Activated B cell treated with CpG ODN at 0.5 μM for 24 hours (primary cell): ENCODE results near the gene CTBP2. TPM values are rescaled to one million over a fixed set of nuclear protein-coding genes. Genes with fewer than 3 reads are reported as not detected.

Experiments
- ATAC-seq: fragments of 200-7000 bp; cut with Tn5 transposase; one replicate; pipeline ENCODE4 v1.10.0; 2021; ENCODE audit warnings: low read depth, mild to moderate bottlenecking, moderate library complexity
- CTCF ChIA-PET: fragments of 350-600 bp; sonication (Branson Sonifier 250); formaldehyde crosslinking; loops from one replicate; lab custom pipeline; 2021; ENCODE audit warnings: antibody characterized with exemption; lab: Charles Lee
- POLR2A ChIA-PET: fragments of 350-600 bp; sonication (Branson Sonifier 250); formaldehyde crosslinking; loops from one replicate; lab custom pipeline; 2021; ENCODE audit warnings: antibody characterized with exemption; lab: Charles Lee
- DNase-seq: peaks from one replicate; pipeline ENCODE4 v3.0.0; 2022
- H3K27ac Mint-ChIP-seq: one replicate; pipeline ENCODE4 v1.8.0; 2020; ENCODE audit warnings: mixed read lengths
- H3K27me3 Mint-ChIP-seq: one replicate; pipeline ENCODE4 v1.8.0; 2021; ENCODE audit warnings: mixed read lengths
- H3K36me3 Mint-ChIP-seq: one replicate; pipeline ENCODE4 v1.8.0; 2021; ENCODE audit warnings: low read depth, mixed read lengths
- H3K4me1 Mint-ChIP-seq: one replicate; pipeline ENCODE4 v1.8.0; 2021; ENCODE audit warnings: mixed read lengths
- H3K4me3 Mint-ChIP-seq: one replicate; pipeline ENCODE4 v1.8.0; 2020; ENCODE audit warnings: mild to moderate bottlenecking, mixed read lengths
- H3K9me3 Mint-ChIP-seq: one replicate; pipeline ENCODE4 v1.8.0; 2020; ENCODE audit warnings: mixed read lengths
- CTCF ChIP-seq: fragments of 200-600 bp; IDR thresholded peaks from one replicate; pipeline ENCODE4 v1.8.0; 2022; ENCODE audit warnings: antibody characterized with exemption, mild to moderate bottlenecking
- intact Hi-C: fragments of 100-400 bp; cut with micrococcal nuclease; formaldehyde crosslinking; loops from one replicate; pipeline ENCODE4 v1.15.1; 2024
- total RNA-seq: library from RNA; stranded (reverse); gene quantifications from 2 replicates; pipeline ENCODE4 v1.2.3, GENCODE V29; 2022

Gene CTBP2
- total RNA-seq, 1 donor from 2014 or later = 0.42 TPM

- POLR2A ChIA-PET = no interaction called here
- intact Hi-C loops = no loop called here
- H3K36me3 Mint-ChIP-seq = no peaks in the 10 kb centered on the region
- no peak for ATAC-seq
- DNase-seq = peak; percentile 4
- peaks cover 2% of the 10 kb centered on the region for H3K27me3 Mint-ChIP-seq
- no peak overlapping the region for H3K27ac Mint-ChIP-seq
- CTCF ChIA-PET = no interaction called here
- H3K4me1 Mint-ChIP-seq = no peaks in the 10 kb centered on the region
- no peak for TF ChIP-seq CTCF
- H3K9me3 Mint-ChIP-seq = no peaks in the 10 kb centered on the region
- no peak overlapping the region for H3K4me3 Mint-ChIP-seq
Observed at GRCh38 chr10:125003146-125003900, 157.0 kb downstream of the CTBP2 start.

GRCh38 chr10:125002423-125003145, 157.8 kb downstream of the CTBP2 start:
- Mint-ChIP-seq H3K9me3 (no peaks in the 10 kb centered on the region), H3K36me3 (no peaks in the 10 kb centered on the region), H3K27ac (no peak overlapping the region), H3K4me3 (no peak overlapping the region), H3K27me3 (peaks cover 2% of the 10 kb centered on the region), H3K4me1 (no peaks in the 10 kb centered on the region)
- ATAC-seq (no peak), DNase-seq (no peak)
- intact Hi-C loops = no loop called here
- ChIA-PET CTCF (no interaction called here), POLR2A (no interaction called here)
- no peak for TF ChIP-seq CTCF

GRCh38 chr10:125002047-125002422, 158.3 kb downstream of the CTBP2 start:
- no peak for TF ChIP-seq CTCF
- no peaks in the 10 kb centered on the region for H3K36me3 Mint-ChIP-seq
- ATAC-seq (no peak), DNase-seq (no peak)
- peaks cover 2% of the 10 kb centered on the region for H3K27me3 Mint-ChIP-seq
- CTCF ChIA-PET = no interaction called here
- POLR2A ChIA-PET = no interaction called here
- H3K4me1 Mint-ChIP-seq = no peaks in the 10 kb centered on the region
- H3K9me3 Mint-ChIP-seq = no peaks in the 10 kb centered on the region
- no peak overlapping the region for H3K4me3 Mint-ChIP-seq
- intact Hi-C loops = no loop called here
- H3K27ac Mint-ChIP-seq = no peak overlapping the region

- Mint-ChIP-seq H3K9me3 (no peaks in the 10 kb centered on the region), H3K4me3 (no peak overlapping the region), H3K27ac (no peak overlapping the region), H3K27me3 (peaks cover 2% of the 10 kb centered on the region), H3K4me1 (no peaks in the 10 kb centered on the region), H3K36me3 (no peaks in the 10 kb centered on the region)
- CTCF ChIA-PET = no interaction called here
- intact Hi-C loops = no loop called here
- no peak for DNase-seq
- ATAC-seq = no peak
- no peak for TF ChIP-seq CTCF
- POLR2A ChIA-PET = no interaction called here
Observed at GRCh38 chr10:125001313-125002046, 158.9 kb downstream of the CTBP2 start.
